IMR-90 (cell line): Measurements from ENCODE around the gene CD8B. TPM values are rescaled to one million over a fixed set of nuclear protein-coding genes. Genes with fewer than 3 reads are reported as not detected.

Source experiments
- ATAC-seq: fragments of 200-7000 bp; cut with Tn5 transposase; 2 replicates; pipeline ENCODE4 v1.9.1; 2020; ENCODE audit warnings: low read depth, mild to moderate bottlenecking, moderate library complexity
- BruUV-seq: library from RNA; stranded (reverse); fragments of 400-500 nt; replicated peaks from 2 replicates; lab custom pipeline; 2021; lab: Mats Ljungman, UMichigan
- CTCF ChIA-PET: fragments of 300-600 bp; formaldehyde crosslinking; extraction: SDS; loops from one replicate; lab custom pipeline; 2021; ENCODE audit warnings: antibody characterized with exemption; lab: Yijun Ruan, JAX
- POLR2A ChIA-PET: fragments of 300-600 bp; sonication (Branson Sonifier 250); formaldehyde crosslinking; loops from one replicate; lab custom pipeline; 2022; ENCODE audit warnings: antibody characterized with exemption; ENCODE audit not compliant: unreplicated experiment; lab: Charles Lee
- DNase-seq: peaks from one replicate; pipeline ENCODE4 v3.0.0; 2013
- H2AFZ ChIP-seq: replicated peaks from 2 replicates; pipeline ENCODE3; 2013; ENCODE audit warnings: low read length, mild to moderate bottlenecking; ENCODE audit not compliant: poor library complexity
- H2AK5ac ChIP-seq: 2 replicates; pipeline ENCODE4 v1.6.1; 2013; ENCODE audit warnings: low read depth, low read length, inconsistent platforms
- H2AK9ac ChIP-seq: replicated peaks from 2 replicates; pipeline ENCODE3; 2013; ENCODE audit warnings: mild to moderate bottlenecking, low read depth, low read length, moderate library complexity; ENCODE audit not compliant: poor library complexity
- H2BK120ac ChIP-seq: 2 replicates; pipeline ENCODE4 v1.6.1; 2013; ENCODE audit warnings: low read depth, low read length, inconsistent platforms
- H2BK15ac ChIP-seq: 3 replicates; pipeline ENCODE4 v1.6.1; 2013; ENCODE audit warnings: low read depth, low read length, inconsistent platforms
- H2BK20ac ChIP-seq: 2 replicates; pipeline ENCODE4 v1.6.1; 2013; ENCODE audit warnings: low read depth, mild to moderate bottlenecking, inconsistent platforms, low read length, moderate library complexity
- H2BK5ac ChIP-seq: 2 replicates; pipeline ENCODE4 v1.6.1; 2013; ENCODE audit warnings: mild to moderate bottlenecking, low read depth, low read length, inconsistent platforms; ENCODE audit not compliant: poor library complexity, severe bottlenecking
- H3K14ac ChIP-seq: replicated peaks from 2 replicates; pipeline ENCODE4 v1.6.1; 2013; ENCODE audit warnings: low read depth, low read length, inconsistent platforms
- H3K18ac ChIP-seq: 2 replicates; pipeline ENCODE4 v1.6.1; 2013; ENCODE audit warnings: low read depth, low read length, control low read depth
- H3K23ac ChIP-seq: 2 replicates; pipeline ENCODE4 v1.6.1; 2013; ENCODE audit warnings: low read depth, low read length, inconsistent platforms
- H3K27ac ChIP-seq: 2 replicates; pipeline ENCODE4 v1.5.1; 2013; ENCODE audit warnings: mild to moderate bottlenecking, control low read depth, low read length; ENCODE audit not compliant: insufficient read depth
- H3K27me3 ChIP-seq: 2 replicates; pipeline ENCODE4 v1.6.1; 2013; ENCODE audit warnings: low read length; ENCODE audit not compliant: control insufficient read depth, insufficient read depth
- H3K36me3 ChIP-seq: 2 replicates; pipeline ENCODE4 v1.6.1; 2013; ENCODE audit warnings: low read length, mixed read lengths; ENCODE audit not compliant: control insufficient read depth, insufficient read depth
- H3K4ac ChIP-seq: 2 replicates; pipeline ENCODE4 v1.6.1; 2013; ENCODE audit warnings: low read depth, low read length, inconsistent platforms
- H3K4me1 ChIP-seq: 2 replicates; pipeline ENCODE4 v1.6.1; 2013; ENCODE audit warnings: low read length, mixed read lengths; ENCODE audit not compliant: control insufficient read depth, insufficient read depth
- H3K4me2 ChIP-seq: 2 replicates; pipeline ENCODE4 v1.6.1; 2013; ENCODE audit warnings: low read depth, mild to moderate bottlenecking, control low read depth, low read length, moderate library complexity
- H3K4me3 ChIP-seq: 2 replicates; pipeline ENCODE4 v1.5.1; 2013; ENCODE audit warnings: low read depth, mild to moderate bottlenecking, control low read depth, low read length, moderate library complexity; ENCODE audit not compliant: insufficient read depth
- H3K56ac ChIP-seq: 2 replicates; pipeline ENCODE4 v1.6.1; 2013; ENCODE audit warnings: low read length, inconsistent platforms; ENCODE audit not compliant: insufficient read depth; ENCODE audit errors: extremely low read depth
- H3K79me1 ChIP-seq, 2 experiments: 2 replicates each; pipeline ENCODE4 v1.6.1; 2013; ENCODE audit warnings: low read length in 2 of 2, inconsistent platforms in 1 of 2, low read depth in 1 of 2
- H3K9ac ChIP-seq: 2 replicates; pipeline ENCODE4 v1.6.1; 2013; ENCODE audit warnings: low read depth, low read length, control low read depth
- H3K9me1 ChIP-seq: 2 replicates; pipeline ENCODE4 v1.6.1; 2013; ENCODE audit warnings: low read length, inconsistent platforms; ENCODE audit not compliant: insufficient read depth
- H3K9me3 ChIP-seq: 2 replicates; pipeline ENCODE4 v1.6.1; 2013; ENCODE audit warnings: low read length; ENCODE audit not compliant: control insufficient read depth, insufficient read depth
- H4K20me1 ChIP-seq: 2 replicates; pipeline ENCODE4 v1.6.1; 2013; ENCODE audit warnings: low read length, inconsistent platforms; ENCODE audit not compliant: insufficient read depth
- H4K5ac ChIP-seq: 2 replicates; pipeline ENCODE4 v1.6.1; 2013; ENCODE audit warnings: mild to moderate bottlenecking, low read depth, low read length, control low read depth
- H4K8ac ChIP-seq, 2 experiments: 2 replicates each; pipeline ENCODE4 v1.6.1; 2013; ENCODE audit warnings: low read depth in 2 of 2, low read length in 2 of 2, control low read depth in 1 of 2, inconsistent platforms in 1 of 2
- H4K91ac ChIP-seq: 2 replicates; pipeline ENCODE4 v1.6.1; 2013; ENCODE audit warnings: low read depth, low read length, inconsistent platforms; ENCODE audit not compliant: insufficient read depth
- CEBPB ChIP-seq: IDR thresholded peaks from 2 replicates; pipeline ENCODE4 v1.6.1; 2012; ENCODE audit warnings: low read depth, low read length, improper control_type of control experiment
- FOS ChIP-seq: fragments of 150-350 bp; IDR thresholded peaks from 2 replicates; pipeline ENCODE4 v1.6.1; 2016; ENCODE audit warnings: low read depth, low read length
- RCOR1 ChIP-seq: IDR thresholded peaks from 2 replicates; pipeline ENCODE4 v1.6.1; 2012; ENCODE audit warnings: mild to moderate bottlenecking, low read length, improper control_type of control experiment; ENCODE audit not compliant: insufficient replicate concordance
- WGBS, 2 experiments: methylation state at CpG; one replicate each; pipeline versions ENCODE4 v1.1.5 to v1.1.7; 2013; ENCODE audit warnings: missing lambda C conversion rate in 2 of 2; ENCODE audit not compliant: insufficient read length in 1 of 2; ENCODE audit errors: extremely low coverage in 2 of 2; 5-methylcytosine and 5-hydroxymethylcytosine counted together
- dilution Hi-C: fragments of 300-500 bp; cut with HindIII; formaldehyde crosslinking; loops from one replicate; pipeline ENCODE4 v1.14.3; 2018; ENCODE audit warnings: low sequenced_read_pairs; ENCODE audit not compliant: unreplicated experiment
- in situ Hi-C: fragments of 300-500 bp; cut with MboI; formaldehyde crosslinking; loops from 3 replicates; pipeline ENCODE4 v1.14.3; 2019; ENCODE audit warnings: low sequenced_read_pairs, inconsistent platforms, mixed read lengths
- intact Hi-C: fragments of 100-400 bp; cut with micrococcal nuclease; formaldehyde crosslinking; loops from 2 replicates; pipeline ENCODE4 v1.10.0; 2022
- polyA plus RNA-seq, 3 experiments: library from polyadenylated mRNA; depleted of rRNA; stranded (reverse); fragments of >200 nt; gene quantifications; 2 replicates each; pipeline ENCODE4 v1.2.3, GENCODE V29; 2012; ENCODE audit warnings: low replicate concordance in 1 of 3
- total RNA-seq: library from RNA; depleted of rRNA; stranded (reverse); fragments of >200 nt; gene quantifications from 2 replicates; pipeline ENCODE4 v1.2.3, GENCODE V29; 2012
- TF ChIP-seq, protein P1 (sequence below): fragments of 150-350 bp; IDR thresholded peaks from 2 replicates; pipeline ENCODE4 v1.6.1; 2016; ENCODE audit warnings: low read depth, mild to moderate bottlenecking, low read length, moderate library complexity, borderline replicate concordance

CD8B gene
- total and polyA plus RNA-seq, 2 of the 4 experiments (the other 2 are of a cell fraction): not detected

DNA sequence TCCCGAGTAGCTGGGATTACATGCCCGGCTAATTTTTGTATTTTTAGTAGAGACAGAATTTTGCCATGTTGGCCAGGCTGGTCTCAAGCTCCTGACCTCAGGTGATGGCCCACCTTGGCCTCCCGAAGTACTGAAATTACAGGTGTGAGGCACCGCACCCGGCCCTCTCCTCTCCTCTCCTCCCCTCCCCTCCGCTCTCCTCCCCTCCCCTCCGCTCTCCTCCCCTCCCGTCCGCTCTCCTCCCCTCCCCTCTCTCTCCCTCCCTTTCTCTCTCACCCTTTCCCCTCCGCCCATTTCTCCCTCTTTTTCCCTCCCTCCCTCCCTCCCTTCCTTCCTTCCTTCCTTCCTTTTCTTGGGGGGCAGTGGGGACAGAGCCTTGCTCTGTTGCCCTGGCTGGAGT is 28.4 kb downstream of the CD8B start:
- no peak for DNase-seq
- no peak overlapping the region for H2BK5ac ChIP-seq
- H3K36me3 ChIP-seq: no peaks in the 10 kb centered on the region
- H2AK9ac ChIP-seq: no peak overlapping the region
- ATAC-seq: no peak
- no peaks in the 10 kb centered on the region for H3K9me3 ChIP-seq
- no TSS peak for BruUV-seq
- H3K4me2 ChIP-seq: no peak overlapping the region
- no peaks in the 10 kb centered on the region for H3K9me1 ChIP-seq
- CTCF ChIA-PET: no interaction called here
- no peak overlapping the region for H2AK5ac ChIP-seq
- in situ Hi-C loops (no loop called here), intact Hi-C loops (no loop called here), dilution Hi-C loops (no loop called here)
- no peak overlapping the region for H3K4me3 ChIP-seq
- no peak overlapping the region for H4K8ac ChIP-seq
- H3K27me3 ChIP-seq: peaks cover 11% of the 10 kb centered on the region
- H3K27ac ChIP-seq: no peak overlapping the region
- no peak overlapping the region for H2BK20ac ChIP-seq
- no peak overlapping the region for H4K91ac ChIP-seq
- H3K4ac ChIP-seq: no peak overlapping the region
- H4K5ac ChIP-seq: no peak overlapping the region
- no peak overlapping the region for H3K56ac ChIP-seq
- WGBS, 2 experiments: 60% methylated on average over 1 of the region's 10 CpGs; no CpG with 5 or more reads in 1 of the 2 experiments
- H3K79me1 ChIP-seq: no peaks in the 10 kb centered on the region
- H3K4me1 ChIP-seq: no peaks in the 10 kb centered on the region
- no peak overlapping the region for H3K9ac ChIP-seq
- H3K14ac ChIP-seq: no peak overlapping the region
- H2BK120ac ChIP-seq: no peak overlapping the region
- POLR2A ChIA-PET: no interaction called here
- H4K20me1 ChIP-seq: no peaks in the 10 kb centered on the region
- no peak for TF ChIP-seq FOS
- no peak for TF ChIP-seq CEBPB
- TF ChIP-seq RCOR1: no peak
- TF ChIP-seq, protein P1, sequence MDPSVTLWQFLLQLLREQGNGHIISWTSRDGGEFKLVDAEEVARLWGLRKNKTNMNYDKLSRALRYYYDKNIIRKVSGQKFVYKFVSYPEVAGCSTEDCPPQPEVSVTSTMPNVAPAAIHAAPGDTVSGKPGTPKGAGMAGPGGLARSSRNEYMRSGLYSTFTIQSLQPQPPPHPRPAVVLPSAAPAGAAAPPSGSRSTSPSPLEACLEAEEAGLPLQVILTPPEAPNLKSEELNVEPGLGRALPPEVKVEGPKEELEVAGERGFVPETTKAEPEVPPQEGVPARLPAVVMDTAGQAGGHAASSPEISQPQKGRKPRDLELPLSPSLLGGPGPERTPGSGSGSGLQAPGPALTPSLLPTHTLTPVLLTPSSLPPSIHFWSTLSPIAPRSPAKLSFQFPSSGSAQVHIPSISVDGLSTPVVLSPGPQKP: no peak
- H2AFZ ChIP-seq: no peak overlapping the region
- H2BK15ac ChIP-seq: no peak overlapping the region
- no peak overlapping the region for H3K23ac ChIP-seq
- H3K18ac ChIP-seq: no peak overlapping the region
